Uterus (tissue), 4 donors: ENCODE results near the gene PRDM15. TPM values are rescaled to one million over a fixed set of nuclear protein-coding genes. Genes with fewer than 3 reads are reported as not detected.

Source experiments
- DNase-seq, 2 donors: peaks; one replicate each; pipeline ENCODE4 v3.0.0-alpha.2; 2019 to 2020
- H3K27ac ChIP-seq, 2 donors: fragments of 200-600 bp; sonication (generic); 1 replicate in 1 of 2; 2 replicates in 1 of 2; pipeline ENCODE4 v1.5.1; 2016 to 2018
- H3K27me3 ChIP-seq, 2 donors: fragments of 200-600 bp; sonication (generic); one replicate each; pipeline ENCODE4 v1.5.1; 2018 to 2019; ENCODE audit warnings: control low read depth in 1 of 2
- H3K36me3 ChIP-seq, 2 donors: fragments of 200-600 bp; sonication (generic); one replicate each; pipeline ENCODE4 v1.5.1; 2019; ENCODE audit warnings: control low read depth in 1 of 2
- H3K4me1 ChIP-seq, 2 donors: fragments of 200-600 bp; sonication (generic); one replicate each; pipeline ENCODE4 v1.5.1; 2018 to 2019; ENCODE audit warnings: control low read depth in 1 of 2
- H3K4me3 ChIP-seq, 2 donors: fragments of 200-600 bp; sonication (generic); 1 replicate in 1 of 2; 2 replicates in 1 of 2; pipeline ENCODE4 v1.5.1; 2018 to 2019; ENCODE audit warnings: mild to moderate bottlenecking in 1 of 2
- H3K9me3 ChIP-seq, 2 donors: fragments of 200-600 bp; sonication (generic); one replicate each; pipeline ENCODE4 v1.5.1; 2019; ENCODE audit warnings: control low read depth in 1 of 2
- CTCF ChIP-seq, 4 experiments: fragments of 200-600 bp in 2 of 4; fragments of 450-650 bp in 2 of 4; sonication (generic) in 2 of 4; IDR thresholded peaks; one replicate each; pipeline ENCODE4 v1.5.1; 2016 to 2019; ENCODE audit warnings: antibody characterized with exemption in 4 of 4, mild to moderate bottlenecking in 2 of 4, moderate library complexity in 1 of 4
- POLR2A ChIP-seq, 2 donors: fragments of 450-650 bp; IDR thresholded peaks; one replicate each; pipeline ENCODE4 v1.6.1; 2016; ENCODE audit warnings: antibody characterized with exemption in 2 of 2, mild to moderate bottlenecking in 1 of 2, moderate library complexity in 1 of 2
- intact Hi-C: fragments of 100-400 bp; cut with DNase I; formaldehyde crosslinking; loops from one replicate; pipeline ENCODE4 v1.15.1; 2023; ENCODE audit warnings: low total_unique reads
- total RNA-seq, 4 donors: library from RNA; depleted of rRNA in 3 of 4; stranded (reverse); fragments of >200 nt in 3 of 4; gene quantifications; one replicate each; pipeline versions ENCODE4 v1.1.0 to v1.2.4, GENCODE V29; 2014 to 2023
- donor health status: DM: yes; HTN: yes; CAD: no.

PRDM15 gene
- total RNA-seq, 4 donors from 2014 or later = 5.9 to 11.0 (median 6.5) TPM

GRCh38 chr21:41897047-41897669 is 18.0 kb upstream of the PRDM15 start:
- Histone ChIP-seq H3K27me3 (no peaks in the 10 kb centered on the region), H3K4me1 (no peaks in the 10 kb centered on the region), H3K27ac (no peak overlapping the region), H3K36me3 (no peaks in the 10 kb centered on the region), H3K9me3 (no peaks in the 10 kb centered on the region), H3K4me3 (no peak overlapping the region)
- DNase-seq = no peak
- intact Hi-C loops = no loop called here
- no peak for TF ChIP-seq CTCF (IDR thresholded peaks at IDR 0.05)
- TF ChIP-seq POLR2A (IDR thresholded peaks at IDR 0.05) = no peak

- Histone ChIP-seq H3K36me3 (no peaks in the 10 kb centered on the region), H3K4me1 (no peaks in the 10 kb centered on the region), H3K9me3 (no peaks in the 10 kb centered on the region), H3K27me3 (no peaks in the 10 kb centered on the region), H3K4me3 (no peak overlapping the region), H3K27ac (no peak overlapping the region)
- intact Hi-C loops = no loop called here
- DNase-seq = no peak
- TF ChIP-seq CTCF (IDR thresholded peaks at IDR 0.05) = no peak
- no peak for TF ChIP-seq POLR2A (IDR thresholded peaks at IDR 0.05)
Measured at GRCh38 chr21:41895643-41896493, 16.7 kb upstream of the PRDM15 start.

- no peak overlapping the region for H3K27ac ChIP-seq
- no peaks in the 10 kb centered on the region for H3K27me3 ChIP-seq
- H3K9me3 ChIP-seq = no peaks in the 10 kb centered on the region
- H3K36me3 ChIP-seq = no peaks in the 10 kb centered on the region
- DNase-seq = no peak
- H3K4me3 ChIP-seq = no peak overlapping the region
- intact Hi-C loops = no loop called here
- H3K4me1 ChIP-seq = no peaks in the 10 kb centered on the region
- TF ChIP-seq POLR2A (IDR thresholded peaks at IDR 0.05) = no peak
- no peak for TF ChIP-seq CTCF (IDR thresholded peaks at IDR 0.05)
Measured at GRCh38 chr21:41894922-41895557, 15.9 kb upstream of the PRDM15 start.

- no peak for DNase-seq
- no peaks in the 10 kb centered on the region for H3K4me1 ChIP-seq
Measured at GRCh38 chr21:41894511-41894910, 15.4 kb upstream of the PRDM15 start.

More at GRCh38 chr21:41894511-41894910, 15.4 kb upstream of the PRDM15 start:
- intact Hi-C loops = no loop called here
- Histone ChIP-seq H3K9me3 (no peaks in the 10 kb centered on the region), H3K27me3 (no peaks in the 10 kb centered on the region), H3K27ac (no peak overlapping the region), H3K4me3 (no peak overlapping the region), H3K36me3 (no peaks in the 10 kb centered on the region)
- TF ChIP-seq POLR2A (IDR thresholded peaks at IDR 0.05) (no peak), CTCF (IDR thresholded peaks at IDR 0.05) (no peak)
